Lung (tissue), 12 donors: ENCODE measurements around the gene PEX7. TPM values are rescaled to one million over a fixed set of nuclear protein-coding genes. Genes with fewer than 3 reads are reported as not detected.

Experiments used
- ATAC-seq: fragments of 200-7000 bp; cut with Tn5 transposase; one replicate; pipeline ENCODE4 v1.9.1; 2020; ENCODE audit warnings: moderate number of reproducible peaks; ENCODE audit not compliant: insufficient read depth, low FRiP score
- DNase-seq, 3 donors: peaks; one replicate each; pipeline ENCODE4 v3.0.0-alpha.2; 2013 to 2017
- H3K27ac ChIP-seq, 2 donors: one replicate each; pipeline ENCODE4 v1.5.1; 2013; ENCODE audit warnings: mild to moderate bottlenecking in 2 of 2, moderate library complexity in 2 of 2, control low read depth in 1 of 2, inconsistent platforms in 1 of 2, low read depth in 1 of 2, low read length in 1 of 2
- H3K27me3 ChIP-seq, 3 donors: one replicate each; pipeline ENCODE4 v1.5.1; 2013; ENCODE audit warnings: low read length in 2 of 3; ENCODE audit not compliant: control insufficient read depth in 3 of 3, insufficient read depth in 3 of 3
- H3K36me3 ChIP-seq, 4 donors: one replicate each; pipeline ENCODE4 v1.5.1; 2013; ENCODE audit warnings: low read length in 4 of 4, mild to moderate bottlenecking in 1 of 4, moderate library complexity in 1 of 4; ENCODE audit not compliant: control insufficient read depth in 4 of 4, insufficient read depth in 4 of 4
- H3K4me1 ChIP-seq, 5 donors: one replicate each; pipeline ENCODE4 v1.5.1; 2013; ENCODE audit warnings: low read length in 5 of 5, mild to moderate bottlenecking in 2 of 5, moderate library complexity in 1 of 5; ENCODE audit not compliant: control insufficient read depth in 5 of 5, insufficient read depth in 5 of 5
- H3K4me3 ChIP-seq: one replicate; pipeline ENCODE4 v1.5.1; 2013; ENCODE audit warnings: mild to moderate bottlenecking, control low read depth, moderate library complexity
- H3K9ac ChIP-seq, 2 donors: one replicate each; pipeline ENCODE4 v1.5.1; 2013; ENCODE audit warnings: low read length in 2 of 2, control low read depth in 1 of 2; ENCODE audit not compliant: insufficient read depth in 1 of 2
- H3K9me3 ChIP-seq, 4 donors: one replicate each; pipeline ENCODE4 v1.5.1; 2013; ENCODE audit warnings: low read length in 3 of 4, mild to moderate bottlenecking in 1 of 4, moderate library complexity in 1 of 4; ENCODE audit not compliant: control insufficient read depth in 4 of 4, insufficient read depth in 3 of 4
- CTCF ChIP-seq: IDR thresholded peaks from 2 replicates; pipeline ENCODE4 v1.5.1; 2012; ENCODE audit warnings: mild to moderate bottlenecking; ENCODE audit errors: control extremely low read depth, extremely low read depth
- WGBS, 2 donors: extraction: QIAGEN DNeasy Blood & Tissue Kit; methylation state at CpG; one replicate each; pipeline ENCODE4 v1.1.7; 2013; 5-methylcytosine and 5-hydroxymethylcytosine counted together
- polyA plus RNA-seq, 2 donors: library from polyadenylated mRNA; stranded (reverse); fragments of 200-250 nt; gene quantifications; one replicate each; pipeline ENCODE4 v1.2.1, GENCODE V29; 2013
- total RNA-seq, 2 donors: library from RNA; depleted of rRNA in 1 of 2; stranded (reverse); fragments of >200 nt in 1 of 2; gene quantifications; one replicate each; pipeline ENCODE4 v1.2.1, GENCODE V29; 2014 to 2021
- donor health status: control.
- donor health status: control.
- donor health status: Bipolar disorder and iron deficiency.
- donor health status: healthy.
- donor health status: DM: yes; HTN: yes; CAD: no.

PEX7 gene
- total and polyA plus RNA-seq, 4 donors, result 4.8 to 12.5 (median 9.5) TPM

GRCh38 chr6:136777651-136778050, 44.7 kb upstream of the PEX7 start:
- TF ChIP-seq CTCF, result no peak
- no peak overlapping the region for H3K27ac ChIP-seq
- no peak overlapping the region for H3K9ac ChIP-seq
- WGBS, 2 donors, result 58 to 73% methylated on average over 3 of the region's 3 CpGs
- no peaks in the 10 kb centered on the region for H3K9me3 ChIP-seq
- no peak overlapping the region for H3K4me3 ChIP-seq
- peaks cover 0 to 27% (median 0%) of the 10 kb centered on the region in 5 donors for H3K4me1 ChIP-seq
- no peaks in the 10 kb centered on the region for H3K36me3 ChIP-seq
- no peak for ATAC-seq
- no peaks in the 10 kb centered on the region for H3K27me3 ChIP-seq
- DNase-seq, result no peak

GRCh38 chr6:136779682-136780081, 42.7 kb upstream of the PEX7 start:
- Histone ChIP-seq H3K27ac (no peak overlapping the region), H3K9ac (no peak overlapping the region), H3K4me3 (no peak overlapping the region), H3K9me3 (no peaks in the 10 kb centered on the region), H3K36me3 (no peaks in the 10 kb centered on the region), H3K4me1 (peaks cover 0 to 23% (median 0%) of the 10 kb centered on the region in 5 donors), H3K27me3 (no peaks in the 10 kb centered on the region)
- no peak for DNase-seq
- no peak for ATAC-seq
- WGBS, 2 donors, result 57 to 71% methylated on average over 1 of the region's 1 CpG
- TF ChIP-seq CTCF, result no peak

- H3K27ac ChIP-seq, result peak overlapping the region in 1 of 2 donors; percentile 26
These were observed 41.4 kb upstream of the PEX7 start for GRCh38 chr6:136780972-136781371.

More at GRCh38 chr6:136780972-136781371, 41.4 kb upstream of the PEX7 start:
- Histone ChIP-seq H3K9me3 (no peaks in the 10 kb centered on the region), H3K4me1 (peaks cover 0 to 23% (median 0%) of the 10 kb centered on the region in 5 donors), H3K9ac (no peak overlapping the region), H3K36me3 (no peaks in the 10 kb centered on the region), H3K4me3 (no peak overlapping the region), H3K27me3 (no peaks in the 10 kb centered on the region)
- 94 to 99% methylated on average over 3 of the region's 3 CpGs for WGBS, 2 donors
- ATAC-seq, result no peak
- no peak for DNase-seq
- TF ChIP-seq CTCF, result no peak
